22Rv1 (cell line): Measurements from ENCODE around the gene CFTR.

Experiments used
- H3K27ac ChIP-seq: fragments of 450-650 bp; 2 replicates; pipeline ENCODE4 v1.5.1; 2017
- ZFX ChIP-seq: fragments of 450-650 bp; IDR thresholded peaks from 2 replicates; pipeline ENCODE4 v1.6.1; 2017; ENCODE audit warnings: antibody characterized with exemption, borderline replicate concordance
- TF ChIP-seq, protein P1 (sequence below): fragments of 450-650 bp; IDR thresholded peaks from 2 replicates; pipeline ENCODE4 v1.5.1; 2017; ENCODE audit warnings: mild to moderate bottlenecking

Gene CFTR

DNA sequence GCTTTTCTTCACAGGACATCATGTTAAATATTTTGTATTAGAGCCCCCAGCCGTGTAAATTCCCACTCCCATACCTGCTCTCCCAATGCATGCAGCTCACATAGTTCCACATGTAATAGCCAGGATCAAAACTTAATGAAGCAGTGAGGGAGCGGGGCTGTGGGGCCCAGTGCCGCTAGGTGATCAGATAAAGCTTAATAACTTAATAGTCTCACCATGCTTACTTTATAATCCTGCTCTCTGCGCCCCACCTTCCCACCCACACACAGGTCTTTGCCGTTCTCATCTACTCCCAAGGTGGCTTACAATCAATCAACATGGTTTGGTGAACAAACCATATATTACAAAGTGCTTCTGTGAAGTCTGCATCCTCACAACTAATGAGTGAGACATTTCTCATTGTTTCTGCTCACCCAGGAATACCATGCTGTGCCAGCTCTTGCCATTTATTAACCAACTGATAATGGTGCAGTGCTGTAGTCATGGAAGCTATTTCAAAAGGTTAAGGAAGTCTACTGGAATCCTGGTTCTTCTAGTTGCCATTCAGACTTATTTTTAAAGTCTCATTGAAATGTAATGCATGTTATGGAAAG is 237.0 kb downstream of the CFTR start:
- H3K27ac ChIP-seq: no peak overlapping the region
- TF ChIP-seq, protein P1, sequence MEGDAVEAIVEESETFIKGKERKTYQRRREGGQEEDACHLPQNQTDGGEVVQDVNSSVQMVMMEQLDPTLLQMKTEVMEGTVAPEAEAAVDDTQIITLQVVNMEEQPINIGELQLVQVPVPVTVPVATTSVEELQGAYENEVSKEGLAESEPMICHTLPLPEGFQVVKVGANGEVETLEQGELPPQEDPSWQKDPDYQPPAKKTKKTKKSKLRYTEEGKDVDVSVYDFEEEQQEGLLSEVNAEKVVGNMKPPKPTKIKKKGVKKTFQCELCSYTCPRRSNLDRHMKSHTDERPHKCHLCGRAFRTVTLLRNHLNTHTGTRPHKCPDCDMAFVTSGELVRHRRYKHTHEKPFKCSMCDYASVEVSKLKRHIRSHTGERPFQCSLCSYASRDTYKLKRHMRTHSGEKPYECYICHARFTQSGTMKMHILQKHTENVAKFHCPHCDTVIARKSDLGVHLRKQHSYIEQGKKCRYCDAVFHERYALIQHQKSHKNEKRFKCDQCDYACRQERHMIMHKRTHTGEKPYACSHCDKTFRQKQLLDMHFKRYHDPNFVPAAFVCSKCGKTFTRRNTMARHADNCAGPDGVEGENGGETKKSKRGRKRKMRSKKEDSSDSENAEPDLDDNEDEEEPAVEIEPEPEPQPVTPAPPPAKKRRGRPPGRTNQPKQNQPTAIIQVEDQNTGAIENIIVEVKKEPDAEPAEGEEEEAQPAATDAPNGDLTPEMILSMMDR: no peak
- TF ChIP-seq ZFX: no peak

DNA sequence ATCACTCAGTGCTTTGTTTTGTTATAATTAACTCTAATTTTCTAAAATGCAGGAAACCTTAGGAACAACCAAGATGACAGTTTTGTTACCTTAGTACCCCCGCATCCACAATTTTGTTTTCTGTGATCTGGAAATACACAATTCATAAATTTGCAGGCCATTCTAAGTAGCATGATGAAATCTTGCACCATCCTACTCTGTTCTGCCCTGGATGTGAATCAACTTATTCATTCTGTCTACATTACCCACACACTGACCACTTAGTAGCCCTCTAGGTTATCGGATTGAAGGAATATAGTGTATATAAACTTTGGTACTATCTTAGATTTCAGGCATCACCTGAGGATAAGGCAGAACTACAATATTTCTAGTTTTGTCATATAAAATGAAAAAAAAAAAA is 237.5 kb downstream of the CFTR start:
- TF ChIP-seq, protein P1: no peak
- no peak for TF ChIP-seq ZFX
- no peak overlapping the region for H3K27ac ChIP-seq
